KMS-11 (cell line): Measurements from ENCODE around the gene PLXNA2.

ENCODE experiments used
- H2AFZ ChIP-seq: fragments of 200-600 bp; sonication (generic); 2 replicates; pipeline ENCODE4 v1.6.1; 2016; ENCODE audit warnings: antibody characterized with exemption, mixed run types, low read depth
- H3K27ac ChIP-seq: fragments of 200-600 bp; sonication (generic); 2 replicates; pipeline ENCODE4 v1.6.1; 2016; ENCODE audit warnings: mild to moderate bottlenecking, mixed run types
- H3K27me3 ChIP-seq: fragments of 200-600 bp; sonication (generic); 2 replicates; pipeline ENCODE4 v1.6.1; 2017; ENCODE audit warnings: mild to moderate bottlenecking, low read depth, mixed run types, moderate library complexity; ENCODE audit not compliant: insufficient read depth
- H3K36me3 ChIP-seq: fragments of 200-600 bp; sonication (generic); 2 replicates; pipeline ENCODE4 v1.6.1; 2017; ENCODE audit warnings: mild to moderate bottlenecking, mixed run types; ENCODE audit not compliant: insufficient read depth
- H3K4me1 ChIP-seq: fragments of 200-600 bp; sonication (generic); 2 replicates; pipeline ENCODE4 v1.6.1; 2016; ENCODE audit warnings: mild to moderate bottlenecking, low read depth, mixed run types; ENCODE audit not compliant: poor library complexity, severe bottlenecking
- H3K4me2 ChIP-seq: fragments of 200-600 bp; sonication (generic); 2 replicates; pipeline ENCODE4 v1.7.0; 2016; ENCODE audit warnings: mild to moderate bottlenecking, mixed run types
- H3K4me3 ChIP-seq: fragments of 200-600 bp; sonication (generic); IDR thresholded peaks from 2 replicates; pipeline ENCODE4 v1.6.1; 2017; ENCODE audit warnings: low read depth, low read length, mixed read lengths; ENCODE audit not compliant: insufficient read depth
- H3K79me2 ChIP-seq: fragments of 200-600 bp; sonication (generic); 2 replicates; pipeline ENCODE4 v1.6.1; 2016; ENCODE audit warnings: low read depth, mixed run types; ENCODE audit not compliant: insufficient read depth
- H3K9ac ChIP-seq: fragments of 200-600 bp; sonication (generic); 2 replicates; pipeline ENCODE4 v1.6.1; 2016; ENCODE audit warnings: mild to moderate bottlenecking, mixed run types
- H4K20me1 ChIP-seq: fragments of 200-600 bp; sonication (generic); 2 replicates; pipeline ENCODE4 v1.6.1; 2016; ENCODE audit warnings: mild to moderate bottlenecking, mixed run types; ENCODE audit not compliant: insufficient read depth
- TF ChIP-seq, protein P1 (sequence below): fragments of 200-600 bp; sonication (generic); conservative IDR thresholded peaks from 2 replicates; pipeline ENCODE4 v1.6.1; 2017; ENCODE audit warnings: low read depth, mild to moderate bottlenecking, antibody characterized with exemption, low read length, moderate library complexity, mixed read lengths

PLXNA2 gene

DNA sequence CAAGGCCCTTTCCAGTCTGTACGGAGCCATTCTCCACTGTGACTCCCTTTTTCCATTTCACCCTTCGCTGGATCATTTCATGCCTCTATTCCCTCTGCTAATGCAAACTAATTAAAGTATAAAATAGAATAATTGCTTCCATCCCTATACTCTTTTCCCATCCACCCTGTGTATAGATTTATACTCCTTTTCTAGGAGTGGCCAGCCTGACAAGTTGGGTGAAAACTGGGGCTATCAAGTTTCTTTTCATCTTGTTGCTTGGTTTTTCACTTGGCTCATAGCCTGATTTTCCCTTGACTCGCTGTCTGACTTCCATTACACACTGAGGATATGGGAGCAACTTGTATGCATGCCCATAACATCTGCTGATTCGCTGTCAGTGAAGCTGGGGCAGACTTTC, 107.0 kb downstream of the PLXNA2 start:
- Histone ChIP-seq H4K20me1 (no peaks in the 10 kb centered on the region), H2AFZ (no peak overlapping the region), H3K27me3 (no peaks in the 10 kb centered on the region), H3K79me2 (no peaks in the 10 kb centered on the region), H3K4me3 (no peak overlapping the region), H3K4me2 (no peak overlapping the region), H3K9ac (no peak overlapping the region), H3K4me1 (no peaks in the 10 kb centered on the region), H3K27ac (no peak overlapping the region), H3K36me3 (no peaks in the 10 kb centered on the region)
- TF ChIP-seq, protein P1, sequence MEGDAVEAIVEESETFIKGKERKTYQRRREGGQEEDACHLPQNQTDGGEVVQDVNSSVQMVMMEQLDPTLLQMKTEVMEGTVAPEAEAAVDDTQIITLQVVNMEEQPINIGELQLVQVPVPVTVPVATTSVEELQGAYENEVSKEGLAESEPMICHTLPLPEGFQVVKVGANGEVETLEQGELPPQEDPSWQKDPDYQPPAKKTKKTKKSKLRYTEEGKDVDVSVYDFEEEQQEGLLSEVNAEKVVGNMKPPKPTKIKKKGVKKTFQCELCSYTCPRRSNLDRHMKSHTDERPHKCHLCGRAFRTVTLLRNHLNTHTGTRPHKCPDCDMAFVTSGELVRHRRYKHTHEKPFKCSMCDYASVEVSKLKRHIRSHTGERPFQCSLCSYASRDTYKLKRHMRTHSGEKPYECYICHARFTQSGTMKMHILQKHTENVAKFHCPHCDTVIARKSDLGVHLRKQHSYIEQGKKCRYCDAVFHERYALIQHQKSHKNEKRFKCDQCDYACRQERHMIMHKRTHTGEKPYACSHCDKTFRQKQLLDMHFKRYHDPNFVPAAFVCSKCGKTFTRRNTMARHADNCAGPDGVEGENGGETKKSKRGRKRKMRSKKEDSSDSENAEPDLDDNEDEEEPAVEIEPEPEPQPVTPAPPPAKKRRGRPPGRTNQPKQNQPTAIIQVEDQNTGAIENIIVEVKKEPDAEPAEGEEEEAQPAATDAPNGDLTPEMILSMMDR = no peak

GRCh38 chr1:208136459-208137182, 107.6 kb downstream of the PLXNA2 start:
- Histone ChIP-seq H3K27ac (no peak overlapping the region), H3K9ac (no peak overlapping the region), H4K20me1 (no peaks in the 10 kb centered on the region), H3K4me1 (no peaks in the 10 kb centered on the region), H2AFZ (no peak overlapping the region), H3K36me3 (no peaks in the 10 kb centered on the region), H3K4me3 (no peak overlapping the region), H3K79me2 (no peaks in the 10 kb centered on the region), H3K27me3 (no peaks in the 10 kb centered on the region), H3K4me2 (no peak overlapping the region)
- TF ChIP-seq, protein P1 = no peak

- no peaks in the 10 kb centered on the region for H3K27me3 ChIP-seq
- H3K4me3 ChIP-seq = no peak overlapping the region
- no peak overlapping the region for H2AFZ ChIP-seq
- no peaks in the 10 kb centered on the region for H3K36me3 ChIP-seq
- H3K4me1 ChIP-seq = no peaks in the 10 kb centered on the region
- no peak overlapping the region for H3K4me2 ChIP-seq
- no peaks in the 10 kb centered on the region for H3K79me2 ChIP-seq
- no peaks in the 10 kb centered on the region for H4K20me1 ChIP-seq
- no peak overlapping the region for H3K9ac ChIP-seq
- TF ChIP-seq, protein P1 = no peak
- no peak overlapping the region for H3K27ac ChIP-seq
Observed at GRCh38 chr1:208135354-208135753, 108.8 kb downstream of the PLXNA2 start.

DNA sequence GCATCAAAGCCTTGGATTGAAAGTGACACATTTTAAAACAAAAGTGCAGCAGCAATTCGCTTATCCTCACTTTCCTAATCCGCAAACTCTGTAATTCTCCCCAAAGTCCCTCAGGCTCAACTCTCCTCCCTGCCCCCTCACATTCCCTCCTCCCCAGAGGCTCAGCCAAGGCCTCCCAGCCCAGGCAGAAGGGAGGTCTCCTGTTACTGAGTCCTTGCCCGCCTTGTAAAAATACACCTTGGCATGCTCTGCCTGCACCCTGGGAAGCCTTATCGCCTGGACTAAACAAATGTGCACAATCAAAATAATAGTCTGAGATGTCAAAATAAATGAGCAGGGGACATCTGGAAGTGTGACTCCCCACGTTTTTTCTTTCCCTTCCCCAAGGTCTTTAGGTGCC, 109.7 kb downstream of the PLXNA2 start:
- H3K36me3 ChIP-seq = no peaks in the 10 kb centered on the region
- no peak overlapping the region for H3K27ac ChIP-seq
- no peak overlapping the region for H3K4me3 ChIP-seq
- H3K9ac ChIP-seq = no peak overlapping the region
- TF ChIP-seq, protein P1 = no peak
- no peaks in the 10 kb centered on the region for H3K4me1 ChIP-seq
- H4K20me1 ChIP-seq = no peaks in the 10 kb centered on the region
- H2AFZ ChIP-seq = no peak overlapping the region
- no peak overlapping the region for H3K4me2 ChIP-seq
- H3K79me2 ChIP-seq = no peaks in the 10 kb centered on the region
- H3K27me3 ChIP-seq = no peaks in the 10 kb centered on the region
